ENCODE measurements around the gene RAP1GAP2.
"Not testable (repeated sequence)": the region's sequence is repeated elsewhere in the genome, so short reads cannot be mapped to it uniquely, and the experiment has no call there.

RAP1GAP2 gene

GRCh38 chr17:2995886-2996809 lies 199.9 kb downstream of the RAP1GAP2 start:
- no peak for DNase-seq (ENCODE audit: low read depth, low spot score)

DNA sequence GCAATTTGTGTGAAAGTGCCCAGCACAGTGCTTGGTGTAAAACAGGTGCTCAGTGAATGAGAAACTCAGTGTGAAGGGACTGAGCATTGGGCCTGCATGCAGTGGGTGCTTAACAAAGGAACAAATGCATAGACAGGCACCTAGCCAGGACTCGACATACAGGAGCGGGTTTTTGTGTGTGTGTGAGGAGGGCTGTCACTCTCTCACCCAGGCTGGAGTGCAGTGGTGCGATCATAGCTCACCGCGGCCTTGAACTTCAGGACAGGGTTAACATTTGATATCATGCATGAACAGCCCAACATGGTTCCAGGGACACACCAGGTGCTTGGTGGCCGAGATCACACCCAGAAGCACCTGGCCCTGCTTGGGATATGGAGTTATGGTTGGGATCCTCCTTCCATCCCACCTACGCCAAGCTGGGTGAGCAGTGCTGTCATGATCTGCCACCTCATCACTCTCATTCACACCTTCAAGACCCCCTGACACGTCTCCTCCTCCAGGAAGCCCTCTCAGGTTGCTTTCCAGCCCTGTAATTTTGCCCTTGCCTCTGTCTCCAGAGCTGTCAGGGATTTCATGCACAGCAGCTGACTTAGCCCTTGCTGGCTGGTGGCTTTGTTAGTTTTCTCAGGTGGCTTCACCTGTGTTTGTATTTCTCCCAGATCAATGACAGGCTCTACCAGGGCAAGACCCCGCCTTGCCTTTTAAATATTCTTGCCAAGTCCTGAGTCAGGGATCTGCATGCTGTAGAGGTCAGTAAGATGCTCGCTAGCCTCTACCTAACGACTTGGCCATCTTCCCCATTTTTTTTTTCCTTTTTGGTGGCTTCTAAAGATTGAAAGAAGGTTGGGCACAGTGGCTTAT lies 200.8 kb downstream of the RAP1GAP2 start:
- DNase-seq (ENCODE audit: low read depth, low spot score), result no peak

- not testable (repeated sequence) for DNase-seq (ENCODE audit: low read depth, low spot score)
These were observed 202.2 kb downstream of the RAP1GAP2 start for GRCh38 chr17:2998469-2998901.

GRCh38 chr17:3002538-3003295 lies 206.5 kb downstream of the RAP1GAP2 start:
- no peak for DNase-seq (ENCODE audit: low read depth, low spot score)

GRCh38 chr17:3003296-3004149 lies 207.3 kb downstream of the RAP1GAP2 start:
- DNase-seq (ENCODE audit: low read depth, low spot score), result no peak

GRCh38 chr17:3004150-3004801 lies 208.0 kb downstream of the RAP1GAP2 start:
- peak; percentile 21 for DNase-seq (ENCODE audit: low read depth, low spot score)

DNA sequence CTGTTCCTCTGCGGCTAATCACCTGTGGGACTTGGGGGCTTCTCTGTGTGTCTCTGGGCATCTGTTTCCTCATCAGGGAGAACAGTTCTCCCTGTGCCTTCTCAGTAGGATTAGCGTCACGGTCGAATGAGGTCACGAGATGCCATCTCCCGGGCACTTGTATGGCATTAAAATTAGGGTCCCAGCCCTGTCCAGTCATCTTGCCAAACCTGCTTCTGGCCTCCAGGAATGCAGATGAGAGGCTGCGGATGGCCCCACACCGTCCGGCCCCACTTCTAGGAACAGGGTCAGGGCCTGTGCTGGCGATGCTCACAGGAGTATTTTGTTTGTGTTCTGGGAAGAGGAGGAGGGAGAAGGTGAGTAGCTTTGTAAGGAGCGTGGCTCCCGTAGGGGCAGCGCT lies 208.7 kb downstream of the RAP1GAP2 start:
- DNase-seq (ENCODE audit: low read depth, low spot score), result no peak

DNA sequence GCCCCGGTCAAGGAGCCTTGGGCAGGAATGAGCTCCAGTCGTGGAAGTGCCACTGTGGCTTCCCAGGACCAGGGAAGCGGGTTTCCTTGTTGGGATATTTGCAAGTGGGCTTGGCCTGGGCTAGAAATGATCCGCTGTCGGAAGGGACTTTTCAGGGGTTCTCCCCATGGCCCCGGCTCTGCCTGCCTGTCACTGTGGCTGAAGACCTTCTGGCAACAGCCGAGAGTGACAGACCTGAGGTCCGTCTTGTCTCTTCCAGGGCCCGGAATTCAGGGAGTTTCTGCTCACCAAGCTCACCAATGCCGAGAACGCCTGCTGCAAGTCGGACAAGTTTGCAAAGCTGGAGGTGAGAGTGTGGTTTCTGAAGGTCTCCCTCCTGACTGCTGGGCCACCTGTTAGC lies 209.5 kb downstream of the RAP1GAP2 start:
- DNase-seq (ENCODE audit: low read depth, low spot score), result no peak

GRCh38 chr17:3006801-3007200 lies 210.6 kb downstream of the RAP1GAP2 start:
- no peak for DNase-seq (ENCODE audit: low read depth, low spot score)

GRCh38 chr17:3007651-3008121 lies 211.4 kb downstream of the RAP1GAP2 start:
- no peak for DNase-seq (ENCODE audit: low read depth, low spot score)

DNA sequence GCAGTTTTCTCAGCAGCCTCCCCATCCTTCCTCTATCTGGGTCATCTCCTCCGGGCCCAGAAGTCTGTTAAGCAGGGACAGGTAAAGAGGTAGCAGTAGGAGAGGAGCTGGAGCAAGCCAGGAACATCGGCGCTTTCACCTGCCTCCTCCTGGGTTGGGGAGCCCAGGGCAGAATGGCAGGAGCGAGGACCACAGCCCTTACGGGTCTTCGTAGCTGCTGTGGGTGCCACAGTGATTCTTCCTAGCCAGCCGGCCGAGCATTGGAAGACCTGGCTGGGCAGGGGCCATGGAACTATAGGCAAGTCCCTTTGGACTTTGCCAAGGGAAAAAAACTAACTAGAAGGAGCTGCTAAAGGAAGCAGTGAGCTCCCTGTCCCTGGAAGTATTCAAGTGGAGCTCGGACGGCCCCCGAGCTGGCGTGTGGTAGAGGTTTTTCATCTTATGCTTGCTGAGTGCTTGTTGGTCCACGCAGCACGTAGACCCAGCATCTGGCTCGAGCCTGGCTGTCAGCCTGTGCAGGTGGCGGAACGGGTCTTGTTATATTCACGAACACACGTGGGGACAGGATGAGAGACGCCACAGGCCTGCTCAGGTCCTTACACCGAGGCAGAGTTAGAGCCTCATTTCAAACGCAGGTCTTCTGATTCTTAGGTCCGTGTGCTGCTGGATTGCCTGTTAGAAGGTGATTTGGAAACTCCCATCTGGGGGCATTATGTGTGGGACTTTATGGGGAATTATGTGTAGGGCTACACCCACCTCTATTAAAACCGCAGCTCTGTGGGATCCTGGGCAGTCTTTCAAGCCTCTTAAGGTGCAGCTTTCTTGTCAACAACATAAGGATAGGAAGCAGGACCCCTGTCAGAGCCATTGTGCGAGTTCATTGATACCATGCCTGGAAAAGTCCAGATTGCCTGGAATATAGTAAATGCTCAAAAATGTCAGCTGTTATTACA lies 212.4 kb downstream of the RAP1GAP2 start:
- DNase-seq (ENCODE audit: low read depth, low spot score), result no peak

- DNase-seq (ENCODE audit: low read depth, low spot score), result no peak
These were observed 213.2 kb downstream of the RAP1GAP2 start for GRCh38 chr17:3009411-3009920.

DNA sequence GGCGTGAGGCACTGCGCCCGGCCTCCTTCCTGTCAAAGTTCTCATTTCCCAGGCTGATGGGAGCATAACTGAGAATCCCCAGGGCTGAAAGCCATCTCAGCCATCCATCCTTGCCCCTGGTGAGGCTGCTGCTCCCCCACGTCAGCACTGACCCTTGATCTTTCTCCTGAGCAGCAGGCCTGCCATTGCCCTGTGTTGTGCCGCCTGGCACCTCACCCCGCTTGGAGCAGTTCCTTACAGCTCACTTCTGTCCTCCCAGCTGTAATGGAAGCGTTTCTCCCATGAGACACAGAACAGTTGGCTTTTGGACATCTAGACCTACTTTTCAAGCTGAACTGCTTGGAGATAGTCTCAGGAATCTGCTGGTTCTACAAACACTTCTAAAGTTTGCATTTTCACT lies 215.7 kb downstream of the RAP1GAP2 start:
- no peak for DNase-seq (ENCODE audit: low read depth, low spot score)

GRCh38 chr17:3012926-3013581 lies 216.8 kb downstream of the RAP1GAP2 start:
- DNase-seq (ENCODE audit: low read depth, low spot score), result no peak

DNA sequence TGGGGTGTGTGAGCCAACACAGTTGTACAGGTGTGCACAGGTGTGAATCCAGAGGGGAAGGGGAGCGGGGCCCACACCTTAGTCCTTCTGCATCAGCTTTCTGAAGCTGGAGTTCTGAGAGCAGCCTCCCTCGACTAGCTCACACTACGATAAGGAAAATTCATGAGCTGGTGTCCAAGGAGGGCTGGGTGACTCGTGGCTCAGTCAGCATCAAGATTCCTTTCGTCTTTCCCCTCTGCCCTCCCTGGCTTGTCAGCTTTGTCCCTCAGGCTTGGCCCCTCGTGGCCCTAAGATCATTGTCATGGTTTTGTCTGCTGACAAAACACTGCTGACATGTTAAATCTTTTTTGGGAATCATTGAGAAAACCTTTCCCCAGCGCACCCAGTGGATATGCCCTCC lies 219.7 kb downstream of the RAP1GAP2 start:
- DNase-seq (ENCODE audit: low read depth, low spot score), result no peak

- no peak for DNase-seq (ENCODE audit: low read depth, low spot score)
These were observed 221.7 kb downstream of the RAP1GAP2 start for GRCh38 chr17:3017936-3018335.

- no peak for DNase-seq (ENCODE audit: low read depth, low spot score)
These were observed 223.5 kb downstream of the RAP1GAP2 start for GRCh38 chr17:3019761-3020160.

DNA sequence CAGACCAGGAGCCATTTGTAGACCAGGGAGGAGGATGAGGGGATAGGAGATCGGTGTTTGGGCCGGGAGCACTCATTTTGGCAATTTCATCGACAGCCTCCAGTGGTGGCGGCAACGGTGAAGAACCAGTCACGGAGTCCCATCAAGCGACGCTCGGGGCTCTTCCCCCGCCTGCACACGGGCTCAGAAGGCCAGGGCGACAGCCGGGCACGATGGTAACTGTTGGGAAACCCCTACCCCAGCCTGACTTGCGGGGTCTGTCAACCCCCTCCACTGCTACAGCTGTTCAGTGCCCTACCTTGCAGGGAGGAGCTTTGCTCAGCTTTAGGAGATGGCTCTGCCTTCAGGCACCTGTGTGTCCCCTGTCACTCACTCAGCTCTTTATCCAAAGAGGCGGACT lies 224.1 kb downstream of the RAP1GAP2 start:
- DNase-seq (ENCODE audit: low read depth, low spot score), result no peak
